Psoas muscle (tissue), 8 donors: ENCODE data around the gene AP3S1. TPM values are rescaled to one million over a fixed set of nuclear protein-coding genes. Genes with fewer than 3 reads are reported as not detected.
A peak's percentile ranks its signal among the peaks of the same experiment; 100 is the strongest.

Source experiments
- ATAC-seq, 4 donors: fragments of 200-7000 bp; cut with Tn5 transposase; one replicate each; pipeline ENCODE4 v1.9.1; 2020; ENCODE audit warnings: moderate library complexity in 3 of 4, mild to moderate bottlenecking in 2 of 4
- DNase-seq, 2 donors: peaks; one replicate each; pipeline ENCODE4 v3.0.0-alpha.2; 2020
- H3K27ac ChIP-seq: fragments of 200-600 bp; one replicate; pipeline ENCODE4 v1.8.0; 2022
- H3K27me3 ChIP-seq, 3 donors: fragments of 200-600 bp in 1 of 3; one replicate each; pipeline versions ENCODE4 v1.6.1 to v1.8.0; 2013 to 2022; ENCODE audit warnings: low read length in 2 of 3, mild to moderate bottlenecking in 2 of 3, moderate library complexity in 1 of 3; ENCODE audit not compliant: insufficient read depth in 3 of 3
- H3K36me3 ChIP-seq, 2 donors: fragments of 200-600 bp in 1 of 2; one replicate each; pipeline versions ENCODE4 v1.6.1 to v1.8.0; 2013 to 2022; ENCODE audit warnings: low read depth in 1 of 2, mild to moderate bottlenecking in 1 of 2, moderate library complexity in 1 of 2; ENCODE audit not compliant: insufficient read depth in 1 of 2
- H3K4me1 ChIP-seq: fragments of 200-600 bp; one replicate; pipeline ENCODE4 v1.8.0; 2022
- H3K4me3 ChIP-seq: fragments of 200-600 bp; one replicate; pipeline ENCODE4 v1.8.0; 2022; ENCODE audit warnings: mild to moderate bottlenecking
- H3K9me3 ChIP-seq: fragments of 200-600 bp; one replicate; pipeline ENCODE4 v1.8.0; 2022
- CTCF ChIP-seq: fragments of 200-600 bp; IDR thresholded peaks from one replicate; pipeline ENCODE4 v1.8.0; 2022; ENCODE audit warnings: antibody characterized with exemption
- WGBS, 3 donors: extraction: QIAGEN DNeasy Blood & Tissue Kit; methylation state at CpG; one replicate each; pipeline versions ENCODE4 v1.1.6 to v1.1.7; 2013; 5-methylcytosine and 5-hydroxymethylcytosine counted together
- intact Hi-C, 2 donors: fragments of 100-400 bp; cut with DNase I; formaldehyde crosslinking; loops; one replicate each; pipeline versions ENCODE4 v1.11.0 to v1.14.2; 2022
- polyA plus RNA-seq, 3 donors: library from polyadenylated mRNA; stranded (reverse); fragments of 200-250 nt; gene quantifications; one replicate each; pipeline ENCODE4 v1.2.3, GENCODE V29; 2013
- total RNA-seq, 4 donors: library from RNA; stranded (reverse); fragmentation: NEBNext Ultra II Directional in 2 of 4; extraction: Animal tissue kit (Norgen Biotek cat#: 25700) in 2 of 4; gene quantifications; one replicate each; pipeline versions ENCODE4 v1.2.1 to v1.2.4, GENCODE V29; 2021 to 2023
- donor health status: healthy with polysubstance abuse.
- donor health status: DM: no; HTN: no; CAD: no; lungs with moderate emphysema.
- donor health status: Bipolar disorder and iron deficiency.
- donor health status: healthy.
- donor health status: DM: yes; HTN: yes; CAD: no.
- donor health status: DM: no; HTN: no; CAD: no.
- donor health status: DM: no; HTN: no; CAD: no.
- donor health status: DM: yes; HTN: yes; CAD: no.

Gene AP3S1
- total and polyA plus RNA-seq, 7 donors: 20.2 to 30.8 (median 27.6) TPM

- Histone ChIP-seq H3K27ac (no peak overlapping the region), H3K9me3 (no peaks in the 10 kb centered on the region), H3K27me3 (peaks cover 0 to 72% (median 24%) of the 10 kb centered on the region in 3 donors), H3K4me1 (no peaks in the 10 kb centered on the region), H3K4me3 (peak overlapping the region; percentile 55), H3K36me3 (no peaks in the 10 kb centered on the region)
- TF ChIP-seq CTCF: no peak
- intact Hi-C loops: no loop called here
- ATAC-seq (peak; percentile 30 to 69 (median 56)), DNase-seq (peak; percentile 43 to 65)
- WGBS, 3 donors: 3 to 7% (median 3%) methylated on average over 67 to 71 of the region's 71 CpGs
Measured at GRCh38 chr5:115962565-115963402, 121.0 kb downstream of the AP3S1 start.

GRCh38 chr5:115963566-115963965, 121.8 kb downstream of the AP3S1 start:
- TF ChIP-seq CTCF: no peak
- Histone ChIP-seq H3K36me3 (no peaks in the 10 kb centered on the region), H3K4me3 (no peak overlapping the region), H3K4me1 (no peaks in the 10 kb centered on the region), H3K9me3 (no peaks in the 10 kb centered on the region), H3K27ac (no peak overlapping the region), H3K27me3 (peaks cover 0 to 68% (median 24%) of the 10 kb centered on the region in 3 donors)
- peak in 1 of 4 donors; percentile 54 for ATAC-seq
- 20 to 23% (median 23%) methylated on average over 17 of the region's 17 CpGs for WGBS, 3 donors
- intact Hi-C loops: no loop called here
- no peak for DNase-seq

Other genes starting within 250 kb of the AP3S1 start
- 1 to 10 TPM; 1.2 to 4.9 (median 1.7) TPM for gene TICAM2, start 239.5 kb upstream of the AP3S1 start, total RNA-seq
- 1 to 10 TPM in 2 of 3 donors, under 1 TPM in 1; 0.63 to 2.9 (median 1.3) TPM for gene TICAM2, start 239.5 kb upstream of the AP3S1 start, polyA plus RNA-seq
- 10 to 100 TPM; 34.2 to 59.0 (median 40.6) TPM for gene TMED7, start 215.9 kb upstream of the AP3S1 start, total RNA-seq
- gene TMED7, start 215.9 kb upstream of the AP3S1 start, polyA plus RNA-seq: 10 to 100 TPM; 18.3 to 33.5 (median 28.2) TPM
- gene CDO1, start 25.3 kb upstream of the AP3S1 start, total RNA-seq: 1 to 10 TPM; 1.0 to 2.7 (median 2.4) TPM
- 1 to 10 TPM; 3.0 to 5.2 (median 4.6) TPM for gene CDO1, start 25.3 kb upstream of the AP3S1 start, polyA plus RNA-seq
- gene ATG12, start 370 bp upstream of the AP3S1 start, total RNA-seq: 10 to 100 TPM; 20.3 to 32.8 (median 27.1) TPM
- gene ATG12, start 370 bp upstream of the AP3S1 start, polyA plus RNA-seq: 10 to 100 TPM; 19.6 to 44.2 (median 36.2) TPM
- gene LVRN, start 120.5 kb downstream of the AP3S1 start, total RNA-seq: 1 to 10 TPM in 2 of 4 donors, under 1 TPM in 2; 0.64 to 2.0 (median 1.1) TPM
- gene LVRN, start 120.5 kb downstream of the AP3S1 start, polyA plus RNA-seq: under 1 TPM; 0.79 to 0.91 (median 0.79) TPM
- not detected for gene ARL14EPL, start 190.5 kb downstream of the AP3S1 start, total RNA-seq
- under 1 TPM in 2 of 3 donors, not detected in 1; 0.03 to 0.08 TPM for gene ARL14EPL, start 190.5 kb downstream of the AP3S1 start, polyA plus RNA-seq
- 10 to 100 TPM; 15.0 to 21.8 (median 17.9) TPM for gene COMMD10, start 243.1 kb downstream of the AP3S1 start, total RNA-seq
- gene COMMD10, start 243.1 kb downstream of the AP3S1 start, polyA plus RNA-seq: 10 to 100 TPM in 1 of 3 donors, 1 to 10 TPM in 2; 8.4 to 23.0 (median 9.8) TPM